Raji (cell line): ENCODE data around the gene DDX1.

Experiments used
- POLR2A ChIP-seq: IDR thresholded peaks from 2 replicates; pipeline ENCODE4 v1.6.1; 2011; ENCODE audit warnings: low read depth, low read length, control low read depth; ENCODE audit not compliant: insufficient read depth

The DDX1 gene

DNA sequence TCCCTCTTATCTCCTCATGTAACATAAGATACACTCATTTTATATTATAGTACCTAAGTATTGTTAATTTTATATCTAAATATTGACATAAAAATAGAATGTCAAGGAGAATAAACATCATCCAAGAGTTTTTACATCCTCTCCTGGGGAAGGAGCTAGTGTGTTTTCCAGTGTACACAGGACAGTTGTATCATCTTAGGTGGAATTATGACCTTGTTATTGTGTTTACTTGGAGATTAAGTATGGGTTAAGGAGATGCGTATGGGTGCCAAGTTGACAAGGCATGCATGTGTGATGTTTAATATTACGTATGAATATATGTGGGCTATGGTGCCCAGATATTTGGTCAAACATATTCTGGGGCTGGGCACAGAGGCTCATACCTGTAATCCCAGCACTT, 11.2 kb upstream of the DDX1 start:
- TF ChIP-seq POLR2A = no peak

DNA sequence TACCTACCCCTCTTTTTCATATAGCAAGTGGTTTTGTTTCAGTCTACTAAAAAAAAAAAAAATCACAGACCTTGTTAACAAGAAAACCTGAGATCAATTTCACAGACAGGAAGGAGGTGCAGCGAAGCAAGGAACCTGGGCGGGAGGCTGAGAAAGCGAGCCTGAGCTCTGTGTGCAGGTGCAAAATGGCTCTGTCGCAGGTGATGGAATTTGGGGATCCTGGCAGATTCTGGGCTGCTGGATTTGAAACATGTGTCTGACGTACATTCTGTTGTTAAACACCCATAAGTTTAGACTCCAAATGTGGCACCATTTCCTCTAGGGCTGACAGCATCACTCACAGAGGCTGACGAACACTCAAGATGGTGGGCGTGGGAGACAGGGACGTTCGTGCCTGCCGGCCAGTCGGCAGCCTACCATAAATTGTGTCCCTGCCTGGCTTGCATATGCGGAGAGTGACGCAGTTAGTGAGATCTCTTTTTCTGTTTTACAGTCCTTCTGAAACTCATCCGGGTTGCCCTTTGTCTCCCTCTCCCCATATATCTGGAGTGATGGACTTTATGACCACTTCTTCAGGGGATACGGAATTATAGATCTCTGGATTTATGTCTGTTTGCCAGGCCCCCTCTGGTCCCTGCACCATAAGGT, 8.8 kb upstream of the DDX1 start:
- TF ChIP-seq POLR2A = no peak

DNA sequence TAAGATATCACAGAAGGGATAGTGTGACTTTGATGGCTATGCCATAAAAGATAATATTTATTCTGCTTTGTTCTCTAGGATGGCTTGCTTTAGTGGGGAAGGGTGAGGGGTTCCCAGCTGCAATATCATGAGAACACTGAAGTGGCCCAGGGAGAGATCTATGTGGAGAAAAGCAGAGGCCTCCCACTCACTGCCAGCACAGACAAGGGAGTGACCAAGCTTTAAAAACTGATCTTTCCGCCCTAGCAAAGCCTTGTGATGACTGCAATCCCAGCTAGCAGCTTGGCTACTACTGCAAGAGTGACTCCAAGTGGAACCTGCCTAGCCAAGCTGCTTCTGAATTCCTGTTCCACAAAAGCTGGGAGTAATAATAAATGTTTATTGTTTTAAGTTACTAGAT, 7.8 kb upstream of the DDX1 start:
- no peak for TF ChIP-seq POLR2A

DNA sequence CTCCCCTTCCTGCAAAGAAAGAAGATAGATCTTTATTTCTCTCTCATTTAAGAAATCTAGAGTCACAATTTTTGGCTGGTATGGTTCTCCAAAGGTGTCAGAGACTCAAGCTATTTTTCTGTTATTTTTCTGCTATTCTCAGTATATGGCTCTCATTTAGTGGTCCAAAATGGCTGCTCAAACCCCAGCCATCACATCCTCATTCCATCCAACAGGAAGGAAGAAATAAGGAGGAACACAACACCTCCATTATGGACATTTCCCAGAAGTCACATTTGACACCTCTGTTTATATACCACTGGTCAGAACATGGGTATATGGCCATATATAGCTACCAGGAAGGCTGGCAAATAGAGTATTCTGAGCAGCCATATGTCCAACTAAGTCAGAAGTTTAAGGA, 7.4 kb upstream of the DDX1 start:
- TF ChIP-seq POLR2A = no peak

DNA sequence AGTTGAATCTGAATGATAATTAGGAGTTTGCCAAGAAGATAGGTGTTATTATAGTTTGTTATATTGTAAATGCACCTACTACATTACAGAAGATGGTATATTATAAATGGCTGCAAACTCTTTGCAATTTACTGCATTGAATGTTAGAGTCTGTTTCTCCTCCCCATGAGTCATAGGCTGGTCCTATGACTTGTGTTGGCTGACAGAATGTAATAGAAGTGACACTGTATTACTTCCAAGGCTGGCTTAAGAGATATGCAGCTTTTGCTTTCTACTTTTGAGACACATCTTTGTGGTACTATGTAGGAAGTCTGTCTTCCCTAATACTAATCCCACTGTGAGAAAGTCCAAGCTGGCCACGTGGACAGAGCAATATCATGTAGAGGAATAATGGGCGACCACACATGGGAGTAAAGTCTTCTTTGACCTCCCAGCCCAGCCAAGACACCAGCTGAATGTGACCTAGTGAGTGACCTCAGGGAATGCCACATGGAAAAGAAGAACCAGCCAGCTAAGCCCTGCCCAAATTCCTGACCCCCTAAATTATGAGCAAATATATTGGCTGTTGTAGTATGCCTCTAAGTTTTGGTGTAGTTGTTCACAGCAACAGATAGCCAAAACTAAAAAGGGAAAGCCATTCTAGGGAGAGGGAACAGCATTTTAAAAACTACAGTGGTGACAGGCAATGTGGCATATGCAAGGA, 6.8 kb upstream of the DDX1 start:
- TF ChIP-seq POLR2A = no peak

DNA sequence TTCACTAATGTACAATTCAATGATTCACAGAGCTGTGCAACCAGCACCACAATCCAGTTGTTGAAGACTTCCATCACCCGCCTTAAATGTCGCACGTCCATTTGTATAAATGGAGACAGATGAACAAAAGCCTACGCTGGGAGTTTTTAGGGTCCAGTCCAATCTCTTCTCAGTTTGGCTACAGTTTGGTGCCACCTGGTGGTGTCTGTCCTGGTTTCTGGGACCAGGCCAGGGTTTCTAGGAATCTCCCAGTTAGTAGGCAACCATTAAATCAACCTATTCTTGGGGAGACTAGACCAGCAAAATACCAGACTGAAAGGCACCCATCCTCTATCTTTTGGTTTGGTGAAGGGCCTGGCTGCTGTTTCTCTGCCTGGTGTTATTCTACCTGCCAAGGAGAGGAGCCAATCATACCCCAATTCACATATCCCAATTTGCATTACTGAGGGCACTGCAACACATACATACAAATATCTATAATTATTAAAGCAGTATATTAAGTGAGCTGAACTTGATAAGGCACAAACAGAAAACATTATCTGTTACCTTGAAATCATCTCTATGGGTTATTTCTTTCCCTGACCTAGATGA, 3.2 kb upstream of the DDX1 start:
- TF ChIP-seq POLR2A = no peak

DNA sequence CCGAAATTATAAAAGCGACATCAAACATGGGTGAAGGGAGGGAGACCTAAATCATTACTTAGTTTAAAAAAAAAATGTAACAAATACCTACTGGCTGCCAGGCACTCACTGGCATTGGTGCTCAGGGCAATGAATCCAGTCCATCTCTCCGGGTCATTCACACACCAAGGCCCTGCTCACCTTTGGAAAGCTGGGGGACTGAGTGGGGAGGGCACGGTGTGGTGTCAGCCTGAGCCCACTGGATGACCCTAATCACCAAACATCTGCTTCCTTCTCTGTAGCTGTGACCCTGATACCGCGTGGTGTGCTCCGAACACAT, 336 bp upstream of the DDX1 start:
- TF ChIP-seq POLR2A = no peak; the same call in 1 of the 2 replicates

DNA sequence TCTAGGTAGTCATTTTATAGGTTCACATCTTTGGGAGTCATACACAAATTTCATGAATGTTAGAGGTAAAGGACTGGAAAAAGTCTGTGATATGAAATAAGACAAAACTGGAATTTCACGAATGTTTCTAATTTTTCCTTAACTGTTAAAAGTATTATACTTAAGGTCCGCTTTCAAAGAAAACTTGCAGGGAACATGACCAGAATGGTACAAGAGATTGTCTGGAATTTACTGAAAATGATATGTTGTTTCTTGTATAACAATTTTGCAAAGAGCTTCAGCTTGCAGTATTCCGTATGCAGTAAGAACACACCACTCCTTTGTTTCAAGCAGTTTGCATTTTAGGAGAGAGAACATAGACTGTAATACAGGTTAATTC, 1.6 kb downstream of the DDX1 start:
- no peak for TF ChIP-seq POLR2A

DNA sequence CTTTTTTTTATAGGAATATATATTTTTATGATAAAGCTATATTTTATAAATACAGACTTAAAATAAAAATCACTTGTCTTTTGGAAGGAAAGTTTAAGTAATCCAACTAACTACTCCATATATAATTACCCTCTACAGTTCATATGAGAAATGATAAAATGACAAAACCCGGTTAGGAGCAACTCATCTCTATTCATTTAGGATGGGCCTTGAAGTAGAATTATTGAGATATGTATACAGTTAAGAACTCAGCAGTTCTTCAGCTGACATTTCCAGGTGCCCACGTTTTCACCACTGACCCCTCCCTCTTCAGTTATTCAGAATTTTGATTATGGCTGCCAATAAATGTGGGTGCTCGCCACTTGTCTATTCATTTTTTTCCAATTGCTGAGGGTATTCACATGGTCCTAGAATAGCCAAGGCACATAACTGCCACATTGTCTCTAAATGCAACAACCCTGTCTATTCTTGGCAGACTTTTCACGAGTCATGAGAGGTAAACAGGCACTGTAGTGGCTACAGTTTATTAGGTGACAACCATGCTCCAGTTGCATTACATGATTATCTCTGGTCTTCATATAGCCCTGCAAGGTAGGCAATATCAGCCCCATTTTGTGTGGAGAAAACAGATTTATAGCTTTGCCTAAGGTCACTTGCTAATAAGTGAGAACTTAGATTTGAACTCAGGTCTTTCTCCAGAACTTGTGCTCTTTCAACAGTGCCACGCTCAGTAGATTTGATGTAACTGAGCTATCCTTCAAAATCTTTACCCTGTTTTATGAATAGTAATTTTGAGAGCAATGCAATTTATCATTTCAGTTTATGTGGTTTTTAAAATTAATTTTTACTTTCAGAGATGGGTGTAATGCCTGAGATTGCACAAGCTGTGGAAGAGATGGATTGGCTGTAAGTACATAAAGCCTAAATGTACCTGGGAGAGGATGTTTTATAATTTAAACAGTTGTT, 2.9 kb downstream of the DDX1 start:
- no peak for TF ChIP-seq POLR2A

DNA sequence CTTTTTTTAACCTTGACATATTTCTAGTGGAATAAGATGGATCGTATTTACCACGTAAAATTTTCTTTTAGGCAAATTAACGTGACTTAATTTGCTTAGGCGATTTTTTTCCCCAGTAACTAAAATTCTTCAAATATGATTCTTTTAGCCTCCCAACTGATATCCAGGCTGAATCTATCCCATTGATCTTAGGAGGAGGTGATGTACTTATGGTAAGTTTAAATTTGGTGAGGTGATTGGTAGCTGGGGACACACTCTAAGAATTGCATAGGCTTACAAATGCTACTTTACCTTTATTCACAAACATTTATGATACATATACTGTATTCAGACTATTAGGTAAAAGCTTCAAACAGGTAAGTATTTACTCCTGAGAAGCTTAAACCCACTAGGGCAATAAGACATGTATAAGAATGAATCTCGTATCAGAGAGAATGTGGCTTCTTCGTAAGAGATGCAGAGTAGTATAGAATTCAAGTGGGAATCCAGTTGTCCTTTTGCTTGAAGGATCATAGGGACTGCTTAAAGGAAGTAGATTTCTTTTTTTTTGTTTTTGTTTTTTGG, 3.8 kb downstream of the DDX1 start:
- TF ChIP-seq POLR2A = no peak

DNA sequence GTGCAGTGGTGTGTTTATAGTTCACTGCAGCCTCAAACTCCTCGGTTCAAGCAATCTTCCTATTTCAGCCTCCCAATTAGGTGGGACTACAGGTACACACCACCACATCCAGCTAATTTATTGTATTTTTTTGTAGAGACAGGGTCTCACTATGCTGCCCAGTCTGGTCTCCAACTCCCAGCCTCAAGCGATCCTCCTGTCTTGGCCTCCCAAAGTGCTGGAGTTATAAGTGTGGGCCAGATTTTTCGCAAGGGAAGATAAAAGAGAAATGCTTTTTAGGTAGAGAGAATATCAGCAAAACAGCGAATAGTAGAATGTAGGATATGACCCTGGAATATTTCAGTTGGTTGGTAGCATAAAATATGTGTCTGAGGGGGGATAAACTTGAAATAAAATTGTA, 4.3 kb downstream of the DDX1 start:
- no peak for TF ChIP-seq POLR2A

DNA sequence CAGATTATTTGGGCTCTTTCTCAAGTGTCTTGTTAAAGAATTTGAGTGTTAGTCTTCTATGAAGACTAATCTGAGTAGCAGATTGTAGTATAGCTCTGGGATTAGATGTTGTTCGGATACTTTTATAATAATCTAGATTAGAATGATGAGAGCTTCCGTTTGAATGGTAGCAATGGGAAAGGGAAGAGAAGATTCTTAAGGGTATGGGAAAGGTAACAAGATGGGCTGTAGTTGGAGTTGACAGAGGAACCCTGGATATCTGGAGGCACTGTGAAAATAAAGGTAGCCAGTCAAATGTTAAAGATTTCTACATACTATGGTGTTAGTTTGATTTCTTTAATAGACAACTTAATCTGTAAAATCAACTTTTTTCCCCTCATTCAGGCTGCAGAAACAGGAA, 4.7 kb downstream of the DDX1 start:
- TF ChIP-seq POLR2A = no peak

DNA sequence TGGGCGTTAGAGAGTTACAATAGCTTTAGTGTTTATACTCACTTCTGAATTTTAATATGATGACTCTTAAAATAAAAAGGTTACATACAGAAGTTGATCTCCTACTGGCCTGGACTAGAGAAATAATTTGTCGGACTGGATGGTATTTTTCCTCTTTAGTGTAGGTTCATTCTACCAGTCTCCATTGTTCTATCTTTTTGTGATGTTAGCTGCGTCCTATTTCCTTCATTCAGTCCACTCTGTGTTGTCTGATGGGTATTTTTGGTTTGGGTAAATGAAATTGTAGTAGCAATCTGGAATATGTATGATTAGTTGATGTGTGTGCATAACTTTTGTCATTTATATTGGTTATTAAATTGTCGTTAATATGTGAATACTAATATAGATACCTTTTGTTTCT, 5.3 kb downstream of the DDX1 start:
- no peak for TF ChIP-seq POLR2A

DNA sequence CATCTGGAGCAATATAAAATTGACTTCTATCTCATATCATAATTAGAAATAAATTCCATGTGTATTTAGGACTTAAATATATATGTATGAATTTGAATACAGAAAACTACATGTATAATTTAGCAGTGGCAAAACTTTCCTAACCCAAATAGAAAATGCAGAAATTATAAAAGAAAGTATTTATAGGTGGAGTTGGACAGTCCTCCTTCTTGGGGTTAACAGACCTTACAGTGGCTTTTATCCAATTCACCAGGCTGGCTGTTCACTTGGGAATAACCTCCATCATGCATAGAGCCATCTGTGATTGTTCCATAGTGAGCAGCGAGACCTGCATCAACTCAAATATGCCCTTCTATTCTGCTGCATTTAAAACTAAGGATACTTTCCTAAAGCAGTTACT, 8.3 kb downstream of the DDX1 start:
- no peak for TF ChIP-seq POLR2A

DNA sequence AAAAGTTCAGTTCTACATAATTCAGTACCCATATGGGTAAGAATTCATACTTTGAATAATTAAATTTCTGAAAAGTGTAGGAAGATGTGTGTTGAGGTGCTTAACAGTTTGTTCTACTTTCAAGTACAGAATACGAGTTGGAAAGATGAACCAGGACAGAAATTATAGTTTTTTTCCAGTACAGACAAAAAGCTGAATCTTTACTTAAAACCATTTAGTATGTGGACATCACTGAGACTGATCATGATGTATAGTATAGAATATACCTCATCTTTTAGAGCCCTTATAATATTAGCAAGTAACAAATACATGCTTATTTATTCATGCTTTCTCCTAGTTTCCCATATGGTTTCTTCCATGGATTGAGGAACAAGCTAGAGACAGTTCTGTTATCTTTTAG, 10.0 kb downstream of the DDX1 start:
- TF ChIP-seq POLR2A = no peak
